Tibial nerve (tissue), 4 donors: Measurements from ENCODE around the gene HSF2. TPM values are rescaled to one million over a fixed set of nuclear protein-coding genes. Genes with fewer than 3 reads are reported as not detected.
"Not testable (repeated sequence)": the region's sequence is repeated elsewhere in the genome, so short reads cannot be mapped to it uniquely, and the experiment has no call there.

Experiments
- DNase-seq, 2 donors: peaks; one replicate each; pipeline ENCODE4 v3.0.0-alpha.2; 2019; ENCODE audit warnings: low spot score in 2 of 2
- H3K27ac ChIP-seq, 4 donors: fragments of 200-600 bp; sonication (generic) in 3 of 4; one replicate each; pipeline ENCODE4 v1.5.1; 2017 to 2019; ENCODE audit warnings: mild to moderate bottlenecking in 1 of 4
- H3K27me3 ChIP-seq, 2 donors: fragments of 200-600 bp; sonication (generic) in 1 of 2; one replicate each; pipeline versions ENCODE4 v1.5.1 to v1.6.0; 2017 to 2019
- H3K36me3 ChIP-seq, 3 donors: fragments of 200-600 bp; sonication (generic); one replicate each; pipeline ENCODE4 v1.5.1; 2018 to 2019
- H3K4me1 ChIP-seq, 4 donors: fragments of 200-600 bp; sonication (generic) in 3 of 4; one replicate each; pipeline ENCODE4 v1.5.1; 2017 to 2019
- H3K4me3 ChIP-seq, 4 donors: fragments of 200-600 bp; sonication (generic) in 3 of 4; one replicate each; pipeline ENCODE4 v1.5.1; 2017 to 2019; ENCODE audit warnings: mild to moderate bottlenecking in 1 of 4, moderate library complexity in 1 of 4
- H3K9me3 ChIP-seq, 4 donors: fragments of 200-600 bp; sonication (generic) in 3 of 4; one replicate each; pipeline ENCODE4 v1.5.1; 2017 to 2019
- CTCF ChIP-seq, 5 experiments: fragments of 200-600 bp in 3 of 5; fragments of 450-650 bp in 2 of 5; sonication (generic) in 3 of 5; IDR thresholded peaks; one replicate each; pipeline ENCODE4 v1.5.1; 2016 to 2019; ENCODE audit warnings: antibody characterized with exemption in 5 of 5, mild to moderate bottlenecking in 3 of 5, moderate library complexity in 2 of 5
- EP300 ChIP-seq, 2 donors: sonication (generic); formaldehyde crosslinking; IDR thresholded peaks; one replicate each; pipeline ENCODE4 v1.6.1; 2017; ENCODE audit warnings: antibody characterized with exemption in 2 of 2, mild to moderate bottlenecking in 1 of 2
- POLR2A ChIP-seq, 2 donors: fragments of 450-650 bp; IDR thresholded peaks; one replicate each; pipeline ENCODE4 v1.6.1; 2017; ENCODE audit warnings: antibody characterized with exemption in 2 of 2, mild to moderate bottlenecking in 2 of 2, moderate library complexity in 2 of 2
- WGBS, 2 donors: methylation state at CpG; one replicate each; pipeline ENCODE4 v1.1.5; 2018; 5-methylcytosine and 5-hydroxymethylcytosine counted together
- total RNA-seq, 4 donors: library from RNA; depleted of rRNA; stranded (reverse); fragments of >200 nt; gene quantifications; one replicate each; pipeline ENCODE4 v1.1.0, GENCODE V29; 2016

The HSF2 gene
- total RNA-seq, 4 donors from 2014 or later = 20.7 to 40.6 (median 31.5) TPM

DNA sequence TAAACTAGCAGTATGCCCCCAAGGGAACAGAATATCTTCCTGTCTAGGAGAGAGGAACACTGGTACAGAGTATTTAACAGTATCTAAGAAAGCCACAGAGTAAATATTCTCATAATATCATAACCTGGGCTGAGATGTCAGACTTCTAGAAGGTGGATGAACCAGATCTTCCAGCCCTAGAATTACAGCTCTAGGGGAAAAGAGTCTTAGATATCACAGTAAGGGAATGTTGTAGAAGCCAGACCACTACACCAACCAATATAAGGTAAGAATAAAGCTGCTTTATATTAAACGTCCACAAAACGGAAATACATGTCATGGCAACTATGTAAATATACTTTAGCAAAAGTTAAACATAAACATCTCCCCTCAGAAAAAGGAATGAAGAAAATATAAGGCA is 59.8 kb downstream of the HSF2 start:
- Histone ChIP-seq H3K4me1 (peaks cover 0 to 78% (median 22%) of the 10 kb centered on the region in 4 donors), H3K27ac (no peak overlapping the region), H3K27me3 (no peaks in the 10 kb centered on the region), H3K4me3 (no peak overlapping the region), H3K9me3 (no peaks in the 10 kb centered on the region), H3K36me3 (peaks cover 0 to 31% (median 0%) of the 10 kb centered on the region in 3 donors)
- TF ChIP-seq EP300 (IDR thresholded peaks at IDR 0.05) = no peak
- TF ChIP-seq POLR2A (IDR thresholded peaks at IDR 0.05) = no peak
- 14 to 19% methylated on average over 2 of the region's 2 CpGs for WGBS, 2 donors
- no peak for DNase-seq

DNA sequence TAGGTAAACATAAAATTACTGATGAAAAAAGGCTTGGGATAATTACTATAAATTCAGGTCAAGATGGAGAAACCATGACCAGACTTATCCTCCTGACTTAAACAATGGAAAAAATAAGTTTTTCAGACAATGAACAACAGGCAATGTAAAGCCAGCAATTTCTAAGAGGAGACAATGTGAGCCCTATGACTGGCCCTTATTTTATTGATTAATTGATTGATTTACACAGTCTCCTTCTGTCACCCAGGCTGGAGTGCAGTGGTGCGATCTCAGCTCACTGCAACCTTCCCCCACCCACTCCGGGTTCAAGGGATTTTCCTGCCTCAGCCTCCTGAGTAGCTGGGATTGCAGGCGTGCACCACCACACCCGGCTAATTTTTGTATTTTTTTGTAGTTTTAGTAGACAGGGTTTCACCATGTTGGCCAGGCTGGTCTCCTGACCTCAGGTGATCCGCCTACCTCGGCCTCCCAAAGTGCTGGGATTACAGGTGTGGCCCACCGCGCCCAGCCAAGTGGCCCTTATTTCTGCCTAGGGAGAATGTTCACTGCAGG is 60.5 kb downstream of the HSF2 start:
- H3K27me3 ChIP-seq, H3K27ac ChIP-seq, H3K4me3 ChIP-seq, H3K9me3 ChIP-seq, DNase-seq: not testable (repeated sequence)
- Histone ChIP-seq H3K4me1 (peaks cover 0 to 74% (median 22%) of the 10 kb centered on the region in 4 donors), H3K36me3 (peaks cover 0 to 24% (median 0%) of the 10 kb centered on the region in 3 donors)
- WGBS, 2 donors = 87 to 98% methylated on average over 8 of the region's 8 CpGs

DNA sequence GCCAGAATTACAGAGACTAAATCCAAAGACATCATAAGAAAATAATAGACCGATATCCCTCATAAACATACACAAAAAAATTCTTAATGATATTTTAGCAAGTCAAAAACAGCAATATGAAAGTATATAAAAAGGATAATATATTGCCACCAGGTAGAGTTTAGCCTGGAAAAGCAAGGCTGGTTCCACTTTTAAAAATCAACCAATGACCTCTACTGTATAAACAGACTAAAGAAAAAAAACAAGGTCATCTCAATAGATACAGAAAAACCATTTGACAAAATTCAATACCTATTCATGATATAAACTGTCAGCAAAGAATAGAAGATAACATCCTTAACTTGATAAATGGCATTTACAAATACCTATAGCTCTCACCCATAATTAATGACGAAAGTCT is 62.4 kb downstream of the HSF2 start:
- Histone ChIP-seq H3K9me3 (no peaks in the 10 kb centered on the region), H3K4me3 (no peak overlapping the region), H3K27ac (no peak overlapping the region), H3K27me3 (no peaks in the 10 kb centered on the region), H3K4me1 (peaks cover 0 to 70% (median 29%) of the 10 kb centered on the region in 4 donors), H3K36me3 (peaks cover 0 to 13% (median 0%) of the 10 kb centered on the region in 3 donors)
- TF ChIP-seq EP300 (IDR thresholded peaks at IDR 0.05) = no peak
- TF ChIP-seq CTCF (IDR thresholded peaks at IDR 0.05) = no peak
- no peak for TF ChIP-seq POLR2A (IDR thresholded peaks at IDR 0.05)
- 83 to 91% methylated on average over 2 of the region's 2 CpGs for WGBS, 2 donors
- DNase-seq = no peak

- peak within 1 kb of the TSS; percentile 59 to 91 (median 82) for H3K4me3 ChIP-seq
- 0% methylated on average over 49 of the region's 49 CpGs for WGBS, 2 donors
- DNase-seq = peak; percentile 88 to 90
Observed at GRCh38 chr6:122471107-122472021, 71.9 kb downstream of the HSF2 start, which contains the start of gene SERINC1. SERINC1 (minus strand) TSS chr6:122471807; CDS start chr6:122471737, 70 bp downstream.

GRCh38 chr6:122472022-122472340 is 72.5 kb downstream of the HSF2 start:
- peak overlapping the region; percentile 96 to 98 (median 97) for H3K27ac ChIP-seq

More at GRCh38 chr6:122471107-122472021, 71.9 kb downstream of the HSF2 start, which contains the start of gene SERINC1:
- Histone ChIP-seq H3K27ac (peak within 1 kb of the TSS; percentile 96 to 98 (median 97)), H3K36me3 (peaks cover 0 to 8% (median 0%) of the 10 kb centered on the region in 3 donors), H3K4me1 (peaks cover 0 to 48% (median 16%) of the 10 kb centered on the region in 4 donors), H3K9me3 (no peaks in the 10 kb centered on the region), H3K27me3 (no peaks in the 10 kb centered on the region)
- TF ChIP-seq CTCF (IDR thresholded peaks at IDR 0.05) (peak in 1 of 5 experiments; percentile 19), EP300 (IDR thresholded peaks at IDR 0.05) (peak; percentile 80 to 99), POLR2A (IDR thresholded peaks at IDR 0.05) (peak; percentile 95 to 97)

More at GRCh38 chr6:122472022-122472340, 72.5 kb downstream of the HSF2 start:
- H3K4me1 ChIP-seq = peaks cover 0 to 42% (median 13%) of the 10 kb centered on the region in 4 donors
- WGBS, 2 donors = 1 to 4% methylated on average over 8 of the region's 8 CpGs
- H3K4me3 ChIP-seq = peak overlapping the region; percentile 59 to 91 (median 82)
- H3K36me3 ChIP-seq = peaks cover 0 to 6% (median 0%) of the 10 kb centered on the region in 3 donors
- no peaks in the 10 kb centered on the region for H3K9me3 ChIP-seq
- no peak for DNase-seq
- H3K27me3 ChIP-seq = no peaks in the 10 kb centered on the region
- TF ChIP-seq POLR2A (IDR thresholded peaks at IDR 0.05) (no peak), CTCF (IDR thresholded peaks at IDR 0.05) (no peak), EP300 (IDR thresholded peaks at IDR 0.05) (no peak)
